HG03378 (cell line): ENCODE results near the gene PPM1H.

Experiments used
- ATAC-seq: cut with Tn5 transposase; IDR thresholded peaks from one replicate; pipeline ENCODE4 v1.9.1; 2021; ENCODE audit warnings: mild to moderate bottlenecking, moderate library complexity; ENCODE audit not compliant: unreplicated experiment

Gene PPM1H

GRCh38 chr12:62717643-62718042 lies 217.3 kb downstream of the PPM1H start:
- no peak for ATAC-seq

- ATAC-seq, result no peak
These were observed 218.0 kb downstream of the PPM1H start for GRCh38 chr12:62716866-62717525.

- no peak for ATAC-seq
These were observed 218.9 kb downstream of the PPM1H start for GRCh38 chr12:62716037-62716436.

- no peak for ATAC-seq
These were observed 219.9 kb downstream of the PPM1H start for GRCh38 chr12:62714774-62715721.

GRCh38 chr12:62714181-62714773 lies 220.7 kb downstream of the PPM1H start:
- no peak for ATAC-seq

GRCh38 chr12:62713723-62714122 lies 221.2 kb downstream of the PPM1H start:
- ATAC-seq, result no peak

GRCh38 chr12:62712681-62713573 lies 222.0 kb downstream of the PPM1H start:
- ATAC-seq, result no peak

GRCh38 chr12:62711631-62712241 lies 223.2 kb downstream of the PPM1H start:
- no peak for ATAC-seq

- ATAC-seq, result no peak
These were observed 225.6 kb downstream of the PPM1H start for GRCh38 chr12:62709311-62709710.

GRCh38 chr12:62707939-62708338 lies 227.0 kb downstream of the PPM1H start:
- no peak for ATAC-seq

- ATAC-seq, result no peak
These were observed 229.1 kb downstream of the PPM1H start for GRCh38 chr12:62705846-62706245.

GRCh38 chr12:62703011-62703380 lies 232.0 kb downstream of the PPM1H start:
- ATAC-seq, result no peak

GRCh38 chr12:62701492-62701891 lies 233.5 kb downstream of the PPM1H start:
- no peak for ATAC-seq

- no peak for ATAC-seq
These were observed 234.7 kb downstream of the PPM1H start for GRCh38 chr12:62700091-62700880.

GRCh38 chr12:62698701-62699101 lies 236.2 kb downstream of the PPM1H start:
- no peak for ATAC-seq

GRCh38 chr12:62697893-62698292 lies 237.1 kb downstream of the PPM1H start:
- no peak for ATAC-seq

GRCh38 chr12:62695696-62696095 lies 239.3 kb downstream of the PPM1H start:
- ATAC-seq, result no peak

GRCh38 chr12:62694632-62695031 lies 240.3 kb downstream of the PPM1H start:
- peak; percentile 56 for ATAC-seq

GRCh38 chr12:62694116-62694515 lies 240.8 kb downstream of the PPM1H start:
- no peak for ATAC-seq
